ENCODE data around the gene LTA. TPM values are rescaled to one million over a fixed set of nuclear protein-coding genes. Genes with fewer than 3 reads are reported as not detected.

LTA gene
- total RNA-seq, 2 donors from 2014 or later: not detected

- TF ChIP-seq CTCF (IDR thresholded peaks at IDR 0.05): no peak
Observed at GRCh38 chr6:31579546-31580437, 7.7 kb downstream of the LTA start.

GRCh38 chr6:31580438-31580740, 8.3 kb downstream of the LTA start:
- Histone ChIP-seq H3K27me3 (no peaks in the 10 kb centered on the region), H3K4me3 (peak overlapping the region; percentile 61 to 80), H3K36me3 (no peaks in the 10 kb centered on the region), H3K9me3 (no peaks in the 10 kb centered on the region), H3K27ac (peak overlapping the region; percentile 79 to 84), H3K4me1 (peaks cover 0 to 18% of the 10 kb centered on the region in 2 donors)
- DNase-seq (ENCODE audit: low spot score): no peak
- TF ChIP-seq CTCF (IDR thresholded peaks at IDR 0.05): no peak

More at GRCh38 chr6:31579546-31580437, 7.7 kb downstream of the LTA start:
- Histone ChIP-seq H3K27me3 (no peaks in the 10 kb centered on the region), H3K4me1 (peaks cover 0 to 18% of the 10 kb centered on the region in 2 donors), H3K9me3 (no peaks in the 10 kb centered on the region), H3K27ac (no peak overlapping the region), H3K36me3 (no peaks in the 10 kb centered on the region), H3K4me3 (no peak overlapping the region)
- no peak for DNase-seq (ENCODE audit: low spot score)

- TF ChIP-seq CTCF (IDR thresholded peaks at IDR 0.05): peak; percentile 89 to 99
- Histone ChIP-seq H3K36me3 (no peaks in the 10 kb centered on the region), H3K9me3 (no peaks in the 10 kb centered on the region), H3K4me1 (peaks cover 0 to 18% of the 10 kb centered on the region in 2 donors), H3K4me3 (peak overlapping the region; percentile 61 to 80), H3K27me3 (no peaks in the 10 kb centered on the region), H3K27ac (peak overlapping the region; percentile 79 to 84)
- peak; percentile 86 for DNase-seq (ENCODE audit: low spot score)
Observed at GRCh38 chr6:31580807-31581433, 8.8 kb downstream of the LTA start.

GRCh38 chr6:31581434-31582229, 9.5 kb downstream of the LTA start:
- peak overlapping the region; percentile 79 to 84 for H3K27ac ChIP-seq
- H3K27me3 ChIP-seq: no peaks in the 10 kb centered on the region
- H3K36me3 ChIP-seq: no peaks in the 10 kb centered on the region
- no peak for TF ChIP-seq CTCF (IDR thresholded peaks at IDR 0.05)
- peak overlapping the region; percentile 61 to 80 for H3K4me3 ChIP-seq
- no peak for DNase-seq (ENCODE audit: low spot score)
- no peaks in the 10 kb centered on the region for H3K9me3 ChIP-seq
- peaks cover 0 to 18% of the 10 kb centered on the region in 2 donors for H3K4me1 ChIP-seq

- TF ChIP-seq CTCF (IDR thresholded peaks at IDR 0.05): no peak
Observed at GRCh38 chr6:31582230-31582643, 10.1 kb downstream of the LTA start, which contains the start of gene LTB. LTB (minus strand) TSS chr6:31582424; CDS start chr6:31582417, 7 bp downstream.

More at GRCh38 chr6:31582230-31582643, 10.1 kb downstream of the LTA start, which contains the start of gene LTB:
- Histone ChIP-seq H3K4me3 (peak within 1 kb of the TSS; percentile 61 to 80), H3K27me3 (no peaks in the 10 kb centered on the region), H3K36me3 (no peaks in the 10 kb centered on the region), H3K9me3 (no peaks in the 10 kb centered on the region), H3K27ac (peak within 1 kb of the TSS; percentile 79 to 84), H3K4me1 (peaks cover 0 to 18% of the 10 kb centered on the region in 2 donors)
- DNase-seq (ENCODE audit: low spot score): no peak
